IPS-NIHi11 (cell line): Measurements from ENCODE around the gene PLEKHB1.

Source experiments
- DNase-seq: peaks from one replicate; pipeline ENCODE4 v3.0.0; 2012; ENCODE audit warnings: mixed read lengths, low spot score

PLEKHB1 gene

DNA sequence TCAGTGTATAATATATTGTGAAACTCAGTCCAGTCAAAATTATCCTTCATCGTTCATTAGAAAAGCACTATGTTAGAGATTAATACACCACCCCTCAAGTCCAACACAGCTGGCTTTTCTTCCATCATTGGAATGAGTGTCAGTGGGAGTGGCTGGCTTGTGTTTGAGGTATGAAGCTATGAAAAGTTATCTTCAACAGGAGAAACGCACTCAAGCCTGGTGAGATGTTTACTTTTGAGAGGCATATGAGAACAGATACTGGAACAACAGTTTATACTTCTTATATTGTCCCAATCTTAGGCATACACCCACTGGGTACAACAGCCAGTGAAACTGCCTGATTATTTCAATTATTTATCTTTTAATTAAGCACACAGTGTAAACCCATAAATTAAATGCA lies 34.3 kb downstream of the PLEKHB1 start:
- no peak for DNase-seq

DNA sequence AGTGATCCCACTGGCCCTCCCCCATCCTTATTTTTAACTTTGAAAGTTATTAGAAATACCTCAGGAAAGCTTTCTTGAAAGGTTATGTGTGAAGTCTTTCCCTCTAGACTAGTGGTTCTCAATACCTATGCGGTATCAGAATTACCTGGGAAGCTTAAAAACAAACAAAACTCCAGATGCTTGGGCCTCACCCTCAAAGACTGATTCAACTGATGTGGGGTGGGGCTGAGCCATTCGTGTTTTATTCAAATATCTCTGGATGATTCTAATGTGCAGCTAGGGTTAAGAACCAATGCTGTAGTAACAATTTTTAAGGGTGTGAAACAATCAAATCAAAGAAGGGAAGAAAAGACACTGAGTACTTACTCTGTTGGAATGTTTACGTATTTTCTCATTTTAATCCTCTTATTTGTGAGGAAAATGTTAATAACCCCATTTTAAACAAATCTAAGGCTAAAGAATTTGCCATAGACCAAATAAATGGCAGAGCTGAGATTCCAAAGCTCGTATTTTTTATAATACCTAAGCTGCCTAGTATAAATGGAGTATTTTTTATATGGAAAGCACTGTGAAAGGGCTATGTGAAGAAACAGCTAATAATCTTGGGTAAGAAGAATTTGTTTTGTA lies 47.6 kb downstream of the PLEKHB1 start:
- DNase-seq: no peak

DNA sequence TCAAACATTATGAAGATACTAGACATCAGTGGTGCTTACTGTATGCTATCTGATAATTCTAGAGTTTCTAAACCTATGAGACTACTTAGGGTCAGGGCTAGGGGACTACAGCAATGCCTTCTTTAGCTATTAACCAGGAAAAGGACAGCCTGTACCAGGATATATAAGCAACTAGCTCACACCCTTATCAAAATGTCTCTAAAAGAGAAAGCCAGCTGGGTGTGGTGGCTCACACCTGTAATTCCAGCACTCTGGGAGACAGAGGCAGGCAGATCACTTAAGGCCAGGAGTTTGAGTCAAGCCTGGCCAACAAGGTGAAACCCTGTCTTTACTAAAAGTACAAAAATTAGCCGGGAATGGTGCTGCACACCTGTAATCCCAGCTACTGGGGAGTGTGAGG lies 58.7 kb downstream of the PLEKHB1 start:
- no peak for DNase-seq

DNA sequence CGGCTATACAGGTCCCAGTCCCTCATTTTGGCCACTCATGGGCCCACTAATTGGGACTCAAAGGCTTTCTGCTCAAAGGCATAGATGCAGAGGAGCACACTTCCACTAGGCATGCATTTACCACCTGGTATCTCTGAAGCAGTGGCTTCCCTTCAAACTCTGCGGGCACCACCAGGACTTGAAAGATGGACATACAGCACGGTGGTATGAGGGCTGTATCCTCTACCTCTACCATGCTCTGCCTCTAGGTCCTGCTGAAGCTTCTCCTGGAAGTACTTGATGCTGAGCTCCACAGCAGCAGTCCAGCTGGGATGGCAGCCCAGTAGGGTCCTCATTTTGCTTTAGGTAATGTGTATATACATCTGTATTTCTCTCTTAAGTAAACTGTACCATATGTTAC lies 64.6 kb downstream of the PLEKHB1 start:
- DNase-seq: no peak
